ENCODE measurements around the gene SLC12A7.

SLC12A7 gene

DNA sequence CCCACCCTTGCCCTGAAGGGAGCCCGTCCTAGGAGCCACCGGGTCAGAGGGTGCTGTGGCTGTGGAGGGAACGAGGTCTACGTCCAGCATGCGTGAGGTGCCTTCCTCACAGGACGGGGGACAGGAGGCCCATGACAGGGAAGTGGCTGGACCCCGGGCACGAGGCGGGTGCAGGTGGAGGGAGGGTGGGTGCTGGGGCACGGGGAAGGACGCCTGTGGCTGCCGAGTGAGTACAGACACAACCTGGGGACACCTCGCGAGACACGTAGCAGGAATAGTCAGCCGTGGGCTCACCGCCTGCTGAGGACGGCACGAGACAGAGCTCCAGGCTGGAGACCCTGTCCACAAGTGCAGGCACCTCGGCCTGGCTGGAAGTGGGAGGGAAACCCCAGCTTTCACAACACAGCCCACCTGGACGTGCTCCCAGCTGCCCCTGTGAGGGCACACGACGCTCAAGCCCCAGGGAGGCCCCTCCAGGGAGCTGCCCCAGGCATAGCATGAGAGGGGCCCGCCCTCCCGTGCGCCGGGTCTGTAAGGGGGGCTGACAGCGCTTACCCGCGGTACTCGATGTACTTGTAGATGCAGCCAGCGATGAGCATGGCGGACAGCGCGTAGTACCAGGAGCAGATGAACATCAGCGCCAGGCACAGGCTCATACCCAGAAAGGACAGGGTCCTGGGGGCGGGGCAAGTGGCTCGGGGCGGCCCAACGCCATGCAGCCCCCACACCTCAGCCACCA is 36.9 kb downstream of the SLC12A7 start:
- Histone ChIP-seq H3K9me3 (ENCODE audit: insufficient read depth, low read depth, low read length) (no peaks in the 10 kb centered on the region), H3K4me3 (ENCODE audit: low read length) (no peak overlapping the region), H3K27ac (ENCODE audit: low read depth, low read length) (no peak overlapping the region), H3K9ac (ENCODE audit: low read depth, low read length) (no peak overlapping the region), H3K4me1 (ENCODE audit: insufficient read depth, low read length) (no peaks in the 10 kb centered on the region), H3K27me3 (ENCODE audit: insufficient read depth, low read length) (no peaks in the 10 kb centered on the region), H3K36me3 (ENCODE audit: insufficient read depth, low read length) (peaks cover 40% of the 10 kb centered on the region)
- 94% methylated on average over 40 of the region's 40 CpGs for WGBS

GRCh38 chr5:1074226-1074625 is 37.6 kb downstream of the SLC12A7 start:
- H3K4me1 ChIP-seq (ENCODE audit: insufficient read depth, low read length) = no peaks in the 10 kb centered on the region
- H3K9ac ChIP-seq (ENCODE audit: low read depth, low read length) = no peak overlapping the region
- H3K36me3 ChIP-seq (ENCODE audit: insufficient read depth, low read length) = peaks cover 39% of the 10 kb centered on the region
- H3K9me3 ChIP-seq (ENCODE audit: insufficient read depth, low read depth, low read length) = no peaks in the 10 kb centered on the region
- WGBS = 95% methylated on average over 18 of the region's 18 CpGs
- H3K4me3 ChIP-seq (ENCODE audit: low read length) = no peak overlapping the region
- H3K27me3 ChIP-seq (ENCODE audit: insufficient read depth, low read length) = no peaks in the 10 kb centered on the region
- H3K27ac ChIP-seq (ENCODE audit: low read depth, low read length) = no peak overlapping the region

GRCh38 chr5:1073239-1074102 is 38.4 kb downstream of the SLC12A7 start:
- Histone ChIP-seq H3K27me3 (ENCODE audit: insufficient read depth, low read length) (no peaks in the 10 kb centered on the region), H3K27ac (ENCODE audit: low read depth, low read length) (no peak overlapping the region), H3K9me3 (ENCODE audit: insufficient read depth, low read depth, low read length) (no peaks in the 10 kb centered on the region), H3K4me3 (ENCODE audit: low read length) (no peak overlapping the region), H3K4me1 (ENCODE audit: insufficient read depth, low read length) (no peaks in the 10 kb centered on the region), H3K9ac (ENCODE audit: low read depth, low read length) (no peak overlapping the region; the same call in 1 of the 2 replicates), H3K36me3 (ENCODE audit: insufficient read depth, low read length) (peaks cover 33% of the 10 kb centered on the region)
- 92% methylated on average over 45 of the region's 46 CpGs for WGBS

GRCh38 chr5:1069720-1070088 is 42.2 kb downstream of the SLC12A7 start:
- 95% methylated on average over 12 of the region's 15 CpGs for WGBS
- Histone ChIP-seq H3K27ac (ENCODE audit: low read depth, low read length) (no peak overlapping the region), H3K27me3 (ENCODE audit: insufficient read depth, low read length) (no peaks in the 10 kb centered on the region), H3K36me3 (ENCODE audit: insufficient read depth, low read length) (peaks cover 25% of the 10 kb centered on the region), H3K9me3 (ENCODE audit: insufficient read depth, low read depth, low read length) (no peaks in the 10 kb centered on the region), H3K4me3 (ENCODE audit: low read length) (no peak overlapping the region), H3K9ac (ENCODE audit: low read depth, low read length) (no peak overlapping the region), H3K4me1 (ENCODE audit: insufficient read depth, low read length) (no peaks in the 10 kb centered on the region)

- H3K4me3 ChIP-seq (ENCODE audit: low read length) = no peak overlapping the region
- no peaks in the 10 kb centered on the region for H3K9me3 ChIP-seq (ENCODE audit: insufficient read depth, low read depth, low read length)
- no peak overlapping the region for H3K9ac ChIP-seq (ENCODE audit: low read depth, low read length)
- no peak overlapping the region for H3K27ac ChIP-seq (ENCODE audit: low read depth, low read length)
- WGBS = 95% methylated on average over 33 of the region's 33 CpGs
- no peaks in the 10 kb centered on the region for H3K4me1 ChIP-seq (ENCODE audit: insufficient read depth, low read length)
- peaks cover 25% of the 10 kb centered on the region for H3K36me3 ChIP-seq (ENCODE audit: insufficient read depth, low read length)
- H3K27me3 ChIP-seq (ENCODE audit: insufficient read depth, low read length) = no peaks in the 10 kb centered on the region
Observed at GRCh38 chr5:1068895-1069719, 42.8 kb downstream of the SLC12A7 start.

DNA sequence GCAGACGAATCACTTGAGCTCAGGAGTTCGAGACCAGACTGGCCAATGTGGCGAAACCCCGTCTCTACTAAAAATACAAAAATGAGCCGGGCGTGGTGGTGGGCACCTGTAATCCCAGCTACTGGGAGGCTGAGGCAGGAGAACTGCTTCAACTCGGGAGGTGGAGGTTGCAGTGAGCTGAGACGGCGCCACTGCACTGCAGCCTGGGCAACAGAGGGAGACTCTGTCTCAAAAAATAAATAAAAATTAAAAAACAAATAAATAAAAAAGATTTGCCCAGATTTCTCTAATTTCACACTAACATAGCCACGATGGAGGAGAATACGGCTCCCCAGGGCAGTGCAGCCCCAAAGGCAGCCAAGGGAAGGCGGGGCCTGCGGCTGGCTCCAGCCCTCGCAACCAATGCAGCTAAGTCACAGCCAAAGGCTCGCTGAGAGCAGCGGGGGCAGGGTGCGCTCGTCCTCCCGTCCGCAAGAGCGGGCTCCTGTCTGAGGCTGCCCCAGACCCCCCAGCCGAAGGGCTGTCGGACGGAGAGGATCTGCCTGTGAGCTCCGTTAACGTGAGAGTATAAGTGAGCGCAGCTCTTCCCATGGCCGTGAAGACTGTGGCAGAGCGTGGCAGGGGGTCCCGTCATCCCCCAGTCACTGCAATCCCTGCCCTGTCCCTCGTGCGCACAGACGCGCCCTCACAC is 43.5 kb downstream of the SLC12A7 start:
- Histone ChIP-seq H3K36me3 (ENCODE audit: insufficient read depth, low read length) (peaks cover 25% of the 10 kb centered on the region), H3K9ac (ENCODE audit: low read depth, low read length) (no peak overlapping the region), H3K4me1 (ENCODE audit: insufficient read depth, low read length) (no peaks in the 10 kb centered on the region), H3K27me3 (ENCODE audit: insufficient read depth, low read length) (no peaks in the 10 kb centered on the region), H3K4me3 (ENCODE audit: low read length) (no peak overlapping the region), H3K27ac (ENCODE audit: low read depth, low read length) (no peak overlapping the region), H3K9me3 (ENCODE audit: insufficient read depth, low read depth, low read length) (no peaks in the 10 kb centered on the region)
- 88% methylated on average over 34 of the region's 34 CpGs for WGBS

GRCh38 chr5:1067141-1068121 is 44.4 kb downstream of the SLC12A7 start:
- Histone ChIP-seq H3K9ac (ENCODE audit: low read depth, low read length) (no peak overlapping the region), H3K36me3 (ENCODE audit: insufficient read depth, low read length) (peaks cover 32% of the 10 kb centered on the region), H3K4me1 (ENCODE audit: insufficient read depth, low read length) (no peaks in the 10 kb centered on the region), H3K27ac (ENCODE audit: low read depth, low read length) (no peak overlapping the region), H3K4me3 (ENCODE audit: low read length) (no peak overlapping the region), H3K27me3 (ENCODE audit: insufficient read depth, low read length) (no peaks in the 10 kb centered on the region), H3K9me3 (ENCODE audit: insufficient read depth, low read depth, low read length) (no peaks in the 10 kb centered on the region)
- WGBS = 96% methylated on average over 45 of the region's 45 CpGs

DNA sequence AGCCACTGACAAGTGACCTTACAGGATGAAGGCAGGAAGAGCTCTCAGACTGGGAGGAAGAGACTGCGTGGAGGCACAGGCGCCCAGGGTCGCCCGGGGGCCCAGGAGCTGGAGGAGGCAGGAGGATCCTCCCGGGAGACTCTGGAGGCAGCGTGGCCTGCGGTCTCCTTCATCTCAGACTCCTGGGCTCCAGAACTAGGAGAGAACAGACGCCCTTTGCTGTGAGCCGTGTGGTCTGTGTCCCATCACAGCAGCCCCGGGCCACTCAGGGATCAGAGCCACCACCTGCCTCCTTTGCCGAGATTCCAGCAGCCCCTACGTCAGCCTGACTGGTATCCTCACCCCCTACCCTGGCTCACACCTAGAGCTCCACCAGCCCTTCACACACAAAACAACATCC is 45.2 kb downstream of the SLC12A7 start:
- H3K36me3 ChIP-seq (ENCODE audit: insufficient read depth, low read length) = peaks cover 32% of the 10 kb centered on the region
- no peak overlapping the region for H3K4me3 ChIP-seq (ENCODE audit: low read length)
- no peak overlapping the region for H3K9ac ChIP-seq (ENCODE audit: low read depth, low read length)
- 94% methylated on average over 12 of the region's 12 CpGs for WGBS
- H3K9me3 ChIP-seq (ENCODE audit: insufficient read depth, low read depth, low read length) = no peaks in the 10 kb centered on the region
- H3K27ac ChIP-seq (ENCODE audit: low read depth, low read length) = no peak overlapping the region
- H3K27me3 ChIP-seq (ENCODE audit: insufficient read depth, low read length) = no peaks in the 10 kb centered on the region
- no peaks in the 10 kb centered on the region for H3K4me1 ChIP-seq (ENCODE audit: insufficient read depth, low read length)

- H3K36me3 ChIP-seq (ENCODE audit: insufficient read depth, low read length) = peaks cover 32% of the 10 kb centered on the region
- no peaks in the 10 kb centered on the region for H3K4me1 ChIP-seq (ENCODE audit: insufficient read depth, low read length)
- H3K27me3 ChIP-seq (ENCODE audit: insufficient read depth, low read length) = no peaks in the 10 kb centered on the region
- H3K9me3 ChIP-seq (ENCODE audit: insufficient read depth, low read depth, low read length) = no peaks in the 10 kb centered on the region
- no peak overlapping the region for H3K9ac ChIP-seq (ENCODE audit: low read depth, low read length)
- no peak overlapping the region for H3K4me3 ChIP-seq (ENCODE audit: low read length)
- 96% methylated on average over 16 of the region's 16 CpGs for WGBS
- H3K27ac ChIP-seq (ENCODE audit: low read depth, low read length) = no peak overlapping the region
Observed at GRCh38 chr5:1065891-1066650, 45.8 kb downstream of the SLC12A7 start.

All from HUES64 (cell line).